Rectal smooth muscle tissue (tissue), 1 donor: ENCODE measurements around the gene LGSN.
"Not testable (repeated sequence)": the region's sequence is repeated elsewhere in the genome, so short reads cannot be mapped to it uniquely, and the experiment has no call there.

Experiments used
- H3K27ac ChIP-seq: one replicate; pipeline ENCODE4 v1.7.0; 2013; ENCODE audit warnings: low read depth, low read length, inconsistent platforms
- H3K27me3 ChIP-seq: one replicate; pipeline ENCODE4 v1.7.0; 2013; ENCODE audit warnings: low read length; ENCODE audit not compliant: control insufficient read depth, insufficient read depth
- H3K36me3 ChIP-seq: one replicate; pipeline ENCODE4 v1.7.0; 2013; ENCODE audit warnings: low read length; ENCODE audit not compliant: control insufficient read depth, insufficient read depth
- H3K4me1 ChIP-seq: one replicate; pipeline ENCODE4 v1.7.0; 2013; ENCODE audit warnings: low read length; ENCODE audit not compliant: control insufficient read depth, insufficient read depth
- H3K4me3 ChIP-seq: one replicate; pipeline ENCODE4 v1.7.0; 2013; ENCODE audit warnings: low read length
- H3K9ac ChIP-seq: one replicate; pipeline ENCODE4 v1.7.0; 2013; ENCODE audit warnings: low read length

Gene LGSN

DNA sequence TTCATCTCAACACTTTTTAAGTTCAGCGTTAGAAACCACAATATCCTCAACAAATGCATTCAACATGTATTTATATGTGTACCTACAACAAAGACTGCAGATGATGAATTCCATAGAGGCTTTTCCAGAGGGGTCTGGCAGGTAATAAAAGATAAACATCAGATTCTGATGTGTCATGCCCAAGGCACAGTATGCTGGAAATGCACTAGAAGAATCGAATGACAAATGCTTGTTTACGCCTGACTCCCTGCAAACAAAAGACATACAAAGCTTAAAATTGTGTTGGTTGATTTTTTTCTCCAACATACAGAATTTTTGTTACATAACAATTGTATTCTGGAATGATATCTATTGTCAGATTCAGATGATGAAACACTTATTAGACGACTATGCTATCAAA lies at the start of gene LGSN:
Gene LGSN, minus strand, starts transcription at position 45 of the 400 bp plus-strand sequence. Its CDS starts 40 bp downstream, at position 5.
- no peaks in the 10 kb centered on the region for H3K27me3 ChIP-seq
- H3K4me3 ChIP-seq, result no peak within 1 kb of the TSS
- H3K4me1 ChIP-seq, result no peaks in the 10 kb centered on the region
- no peak within 1 kb of the TSS for H3K9ac ChIP-seq
- no peak within 1 kb of the TSS for H3K27ac ChIP-seq
- H3K36me3 ChIP-seq, result no peaks in the 10 kb centered on the region

DNA sequence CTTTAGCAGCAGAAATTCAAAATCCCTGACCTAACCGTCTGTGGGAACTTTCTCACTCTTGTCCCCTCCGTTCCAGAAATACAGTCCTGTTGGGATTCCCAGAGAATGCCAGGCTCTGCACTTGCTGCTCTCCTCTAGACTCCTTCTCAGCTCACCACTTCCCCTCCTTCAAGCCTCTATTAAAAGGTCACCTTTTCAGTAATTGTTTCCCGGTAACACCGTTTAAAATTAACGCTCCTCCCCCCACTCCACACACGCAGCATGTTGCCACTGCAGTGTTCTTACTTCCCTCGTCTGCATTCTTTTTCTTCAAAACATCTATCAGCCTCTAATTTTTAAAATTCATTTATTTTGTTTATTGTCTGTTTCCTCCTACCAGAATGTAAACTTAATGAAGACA lies 48.6 kb upstream of the LGSN start:
- Histone ChIP-seq H3K9ac (no peak overlapping the region), H3K4me3 (no peak overlapping the region), H3K36me3 (no peaks in the 10 kb centered on the region), H3K27me3 (no peaks in the 10 kb centered on the region), H3K4me1 (no peaks in the 10 kb centered on the region), H3K27ac (no peak overlapping the region)

DNA sequence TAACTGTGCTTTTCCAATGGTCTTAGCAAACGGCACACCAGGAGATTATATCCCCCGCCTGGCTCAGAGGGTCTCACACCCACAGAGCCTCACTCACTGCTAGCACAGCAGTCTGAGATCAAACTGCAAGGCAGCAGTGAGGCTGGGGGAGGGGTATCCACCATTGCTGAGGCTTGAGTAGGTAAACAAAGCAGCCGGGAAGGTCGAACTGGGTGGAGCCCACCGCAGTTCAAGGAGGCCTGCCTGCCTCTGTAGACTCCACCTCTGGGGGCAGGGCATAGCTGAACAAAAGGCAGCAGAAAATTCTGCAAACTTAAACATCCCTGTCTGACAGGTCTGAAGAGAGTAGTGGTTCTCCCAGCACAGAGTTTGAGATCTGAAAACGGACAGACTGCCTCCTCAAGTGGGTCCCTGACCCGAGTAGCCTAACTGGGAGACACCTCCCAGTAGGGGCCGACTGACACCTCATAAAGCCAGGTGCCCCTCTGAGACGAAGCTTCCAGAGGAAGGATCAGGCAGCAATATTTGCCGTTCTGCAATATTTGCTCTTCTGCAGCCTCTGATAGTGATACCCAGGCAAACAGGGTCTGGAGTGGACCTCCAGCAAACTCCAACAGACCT lies 42.8 kb upstream of the LGSN start:
- not testable (repeated sequence) for H3K27ac ChIP-seq, H3K4me1 ChIP-seq, H3K9ac ChIP-seq, H3K27me3 ChIP-seq, H3K36me3 ChIP-seq, H3K4me3 ChIP-seq

GRCh38 chr6:63357384-63357783 lies 37.6 kb upstream of the LGSN start:
- not testable (repeated sequence) for H3K27me3 ChIP-seq, H3K9ac ChIP-seq, H3K4me1 ChIP-seq, H3K36me3 ChIP-seq, H3K4me3 ChIP-seq, H3K27ac ChIP-seq

DNA sequence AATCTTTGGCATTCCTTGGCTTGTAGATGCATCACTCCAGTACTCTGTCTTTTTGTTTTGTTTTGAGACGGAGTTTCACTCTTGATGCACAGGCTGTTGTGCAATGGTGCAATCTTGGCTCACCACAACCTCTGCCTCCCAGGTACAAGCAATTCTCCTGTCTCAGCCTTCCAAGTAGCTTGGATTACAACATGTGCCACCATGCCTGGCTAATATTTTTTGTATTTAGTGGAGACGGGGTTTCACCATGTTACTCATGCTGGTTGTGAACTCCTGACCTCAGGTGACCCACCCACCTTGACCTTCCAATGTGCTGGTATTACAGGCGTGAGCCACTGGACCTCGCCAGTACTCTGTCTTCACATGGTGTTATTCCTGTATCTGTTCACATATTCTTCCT lies 35.8 kb upstream of the LGSN start:
- H3K27ac ChIP-seq, result no peak overlapping the region
- H3K4me1 ChIP-seq, result no peaks in the 10 kb centered on the region
- H3K36me3 ChIP-seq, result no peaks in the 10 kb centered on the region
- H3K27me3 ChIP-seq, result no peaks in the 10 kb centered on the region
- no peak overlapping the region for H3K4me3 ChIP-seq
- no peak overlapping the region for H3K9ac ChIP-seq

DNA sequence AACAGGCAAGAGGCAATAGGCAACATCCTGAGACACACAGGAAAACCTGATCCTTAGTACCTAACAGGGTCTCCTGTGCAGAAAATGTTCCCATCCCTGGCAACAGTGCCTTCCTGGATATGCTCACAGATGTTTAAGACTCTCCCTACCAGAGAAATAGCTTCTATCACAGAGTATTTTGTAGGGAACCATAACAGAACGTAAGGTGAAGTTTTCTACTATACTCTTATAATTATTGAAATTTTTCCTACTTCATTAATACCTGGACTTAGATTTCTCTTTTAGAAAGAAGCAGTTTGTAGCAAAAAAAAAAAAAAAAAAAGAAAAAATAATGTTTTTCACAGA lies 33.5 kb upstream of the LGSN start:
- H3K36me3 ChIP-seq, result no peaks in the 10 kb centered on the region
- H3K9ac ChIP-seq, result no peak overlapping the region
- no peaks in the 10 kb centered on the region for H3K27me3 ChIP-seq
- H3K27ac ChIP-seq, result no peak overlapping the region
- no peak overlapping the region for H3K4me3 ChIP-seq
- no peaks in the 10 kb centered on the region for H3K4me1 ChIP-seq

DNA sequence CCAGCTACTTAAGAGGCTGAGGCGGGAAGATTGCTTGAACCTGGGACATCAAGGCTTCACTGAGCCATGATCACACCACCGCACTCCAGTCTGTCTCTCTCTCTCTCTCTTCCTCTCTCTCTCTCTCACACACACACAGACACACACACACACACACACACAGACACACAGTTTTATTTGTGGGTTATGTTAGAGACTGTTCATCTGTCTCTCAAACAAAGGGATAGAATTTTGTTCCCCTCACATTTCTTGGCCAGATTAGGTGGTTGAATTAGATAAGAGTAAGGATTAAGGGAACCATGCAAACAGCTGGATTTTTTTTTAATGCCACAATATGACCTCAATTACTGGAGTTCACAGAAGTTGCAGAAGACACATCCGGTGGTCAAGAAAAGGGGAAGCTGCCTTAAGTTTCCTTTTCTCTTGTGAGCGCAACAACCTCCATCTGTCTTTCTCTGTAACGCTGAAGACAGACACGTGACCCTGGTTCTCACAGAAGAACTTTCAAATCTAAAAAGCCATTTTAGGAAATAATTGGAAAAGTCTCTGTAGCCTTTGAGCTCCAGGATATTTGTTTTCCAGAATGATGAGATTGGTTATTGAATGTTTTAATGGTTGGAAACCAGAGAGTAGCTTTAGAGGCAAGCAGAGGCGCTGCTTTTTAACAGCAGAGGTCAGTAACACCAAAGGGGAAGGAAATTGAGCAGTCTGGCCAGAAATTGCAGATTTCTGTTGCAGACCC lies 32.9 kb upstream of the LGSN start:
- H3K4me3 ChIP-seq, result no peak overlapping the region
- no peak overlapping the region for H3K9ac ChIP-seq
- H3K27ac ChIP-seq, result no peak overlapping the region
- no peaks in the 10 kb centered on the region for H3K27me3 ChIP-seq
- H3K4me1 ChIP-seq, result no peaks in the 10 kb centered on the region
- no peaks in the 10 kb centered on the region for H3K36me3 ChIP-seq

DNA sequence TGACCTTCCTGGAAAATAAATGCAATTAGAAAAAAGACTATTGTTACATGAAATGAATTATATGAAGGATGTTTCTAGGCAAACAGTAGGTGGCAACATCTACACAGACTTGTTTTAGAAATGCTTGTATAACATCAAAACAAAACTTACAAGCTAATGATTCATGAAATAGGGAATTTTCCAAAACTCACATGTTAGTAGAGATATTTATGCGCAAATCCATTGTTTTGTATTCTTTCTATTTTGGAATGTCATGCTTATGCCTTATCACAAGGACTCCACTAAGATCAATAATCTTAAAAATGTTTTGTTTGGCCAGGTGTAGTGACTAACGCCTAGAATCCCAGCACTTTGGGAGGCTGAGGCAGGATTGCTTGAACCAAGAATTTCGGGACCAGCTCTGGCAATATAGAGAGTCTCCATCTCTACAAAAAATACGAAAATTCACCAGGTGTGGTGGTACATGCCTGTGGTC lies 32.3 kb upstream of the LGSN start:
- no peaks in the 10 kb centered on the region for H3K36me3 ChIP-seq
- H3K27me3 ChIP-seq, result no peaks in the 10 kb centered on the region
- H3K9ac ChIP-seq, result no peak overlapping the region
- H3K27ac ChIP-seq, result no peak overlapping the region
- no peak overlapping the region for H3K4me3 ChIP-seq
- no peaks in the 10 kb centered on the region for H3K4me1 ChIP-seq

- Histone ChIP-seq H3K27ac (no peak overlapping the region), H3K4me3 (no peak overlapping the region), H3K36me3 (no peaks in the 10 kb centered on the region), H3K4me1 (no peaks in the 10 kb centered on the region), H3K27me3 (no peaks in the 10 kb centered on the region), H3K9ac (no peak overlapping the region)
Observed at GRCh38 chr6:63349401-63349800, 29.6 kb upstream of the LGSN start.

- Histone ChIP-seq H3K36me3 (no peaks in the 10 kb centered on the region), H3K4me3 (no peak overlapping the region), H3K9ac (no peak overlapping the region), H3K27me3 (no peaks in the 10 kb centered on the region), H3K27ac (no peak overlapping the region), H3K4me1 (no peaks in the 10 kb centered on the region)
Observed at GRCh38 chr6:63348836-63349235, 29.1 kb upstream of the LGSN start.

GRCh38 chr6:63347599-63347998 lies 27.8 kb upstream of the LGSN start:
- Histone ChIP-seq H3K4me1 (no peaks in the 10 kb centered on the region), H3K27me3 (no peaks in the 10 kb centered on the region), H3K9ac (no peak overlapping the region), H3K27ac (no peak overlapping the region), H3K36me3 (no peaks in the 10 kb centered on the region), H3K4me3 (no peak overlapping the region)

DNA sequence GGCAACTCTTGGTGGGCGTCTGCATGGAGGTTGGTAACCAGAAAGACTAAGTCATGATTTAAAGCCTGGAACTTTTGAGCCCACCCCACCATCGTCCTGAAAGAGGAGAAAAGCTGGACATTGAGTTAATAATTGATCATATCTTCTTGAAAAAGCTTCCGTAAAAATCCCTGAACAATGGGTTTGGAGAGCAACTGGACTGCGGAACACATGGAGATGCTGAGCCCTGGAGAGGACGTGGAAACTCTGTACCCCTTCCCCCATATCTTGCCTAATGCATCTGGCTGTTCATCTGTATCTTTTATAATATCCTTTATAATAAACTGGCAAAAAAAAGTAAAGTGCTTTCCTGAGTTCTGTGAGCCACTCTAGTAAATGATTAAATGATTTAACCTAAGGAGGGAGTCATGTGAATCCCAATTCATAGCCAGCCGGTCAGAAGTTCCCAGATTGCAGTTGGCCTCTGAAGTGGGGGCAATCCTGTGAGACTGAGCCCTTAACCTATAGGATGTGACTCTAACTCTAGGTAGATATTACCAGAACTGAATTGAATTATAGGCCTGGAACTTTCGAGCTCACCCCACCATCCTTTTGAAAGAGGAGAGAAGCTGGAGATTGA lies 26.5 kb upstream of the LGSN start:
- Histone ChIP-seq H3K27ac (no peak overlapping the region), H3K4me1 (no peaks in the 10 kb centered on the region), H3K9ac (no peak overlapping the region), H3K36me3 (no peaks in the 10 kb centered on the region), H3K4me3 (no peak overlapping the region), H3K27me3 (no peaks in the 10 kb centered on the region)

DNA sequence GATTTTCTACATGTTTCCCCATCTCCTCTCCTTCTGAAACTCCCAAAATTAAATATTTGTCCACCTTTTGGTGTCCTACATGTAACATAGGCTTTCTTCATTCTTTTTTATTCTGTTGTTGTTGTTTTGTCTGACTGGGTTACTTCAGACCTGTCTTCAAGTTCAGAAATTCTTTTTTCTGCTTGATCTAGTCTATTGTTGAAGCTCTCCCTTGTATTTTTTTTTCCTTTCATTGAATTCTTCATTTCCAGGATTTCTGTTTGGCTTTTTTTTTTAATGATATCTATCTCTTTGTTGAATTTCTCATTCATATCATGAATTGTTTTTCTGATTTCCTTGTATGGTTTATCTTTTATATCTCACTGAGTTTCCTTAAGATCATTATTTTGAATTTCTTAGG lies 20.6 kb upstream of the LGSN start:
- no peak overlapping the region for H3K4me3 ChIP-seq
- H3K36me3 ChIP-seq, result no peaks in the 10 kb centered on the region
- no peak overlapping the region for H3K27ac ChIP-seq
- H3K4me1 ChIP-seq, result no peaks in the 10 kb centered on the region
- H3K27me3 ChIP-seq, result no peaks in the 10 kb centered on the region
- no peak overlapping the region for H3K9ac ChIP-seq
